Transverse colon (tissue), 4 donors: ENCODE data around the gene ADAMTS3. TPM values are rescaled to one million over a fixed set of nuclear protein-coding genes. Genes with fewer than 3 reads are reported as not detected.

Source experiments
- DNase-seq: peaks from one replicate; pipeline ENCODE4 v3.0.0-alpha.2; 2019
- H3K27ac ChIP-seq, 4 donors: fragments of 200-600 bp; sonication (generic); 2 replicates each; pipeline ENCODE4 v1.5.1; 2016 to 2018; ENCODE audit warnings: inconsistent platforms in 4 of 4
- H3K27me3 ChIP-seq: fragments of 200-600 bp; sonication (generic); 2 replicates; pipeline ENCODE4 v1.5.1; 2017; ENCODE audit warnings: inconsistent platforms
- H3K36me3 ChIP-seq, 4 donors: fragments of 200-600 bp; sonication (generic); 2 replicates each; pipeline ENCODE4 v1.5.1; 2017 to 2019; ENCODE audit warnings: inconsistent platforms in 4 of 4
- H3K4me1 ChIP-seq, 4 donors: fragments of 200-600 bp; sonication (generic); 2 replicates each; pipeline ENCODE4 v1.5.1; 2017 to 2020; ENCODE audit warnings: inconsistent platforms in 4 of 4
- H3K4me3 ChIP-seq, 4 donors: fragments of 200-600 bp; sonication (generic); 1 replicate in 1 of 4; 2 replicates in 3 of 4; pipeline versions ENCODE4 v1.5.1 to v1.6.1; 2017 to 2019; ENCODE audit warnings: inconsistent platforms in 4 of 4
- H3K9me3 ChIP-seq, 2 donors: fragments of 200-600 bp; sonication (generic); 2 replicates each; pipeline ENCODE4 v1.5.1; 2017 to 2019; ENCODE audit warnings: inconsistent platforms in 2 of 2
- CTCF ChIP-seq, 5 experiments: fragments of 200-600 bp in 3 of 5; fragments of 450-650 bp in 2 of 5; sonication (generic) in 3 of 5; IDR thresholded peaks; 1 replicate in 2 of 5; 2 replicates in 3 of 5; pipeline ENCODE4 v1.5.1; 2016 to 2017; ENCODE audit warnings: antibody characterized with exemption in 5 of 5, inconsistent platforms in 3 of 5, mild to moderate bottlenecking in 2 of 5, moderate library complexity in 1 of 5
- EP300 ChIP-seq: sonication (generic); formaldehyde crosslinking; IDR thresholded peaks from one replicate; pipeline ENCODE4 v1.6.1; 2017; ENCODE audit warnings: antibody characterized with exemption, low read depth
- POLR2A ChIP-seq: fragments of 450-650 bp; IDR thresholded peaks from one replicate; pipeline ENCODE4 v1.6.1; 2016; ENCODE audit warnings: antibody characterized with exemption, mild to moderate bottlenecking, moderate library complexity
- POLR2AphosphoS5 ChIP-seq, 3 donors: sonication (generic); formaldehyde crosslinking; IDR thresholded peaks; one replicate each; pipeline ENCODE4 v1.6.1; 2016; ENCODE audit warnings: antibody characterized with exemption in 3 of 3
- WGBS, 2 donors: methylation state at CpG; one replicate each; pipeline ENCODE4 v1.1.5; 2018; ENCODE audit warnings: low coverage in 1 of 2; 5-methylcytosine and 5-hydroxymethylcytosine counted together
- in situ Hi-C, 4 donors: fragments of 200-750 bp; cut with MboI; loops; one replicate each; pipeline versions ENCODE4 v1.15.0 to v1.15.1; 2017; ENCODE audit warnings: low sequenced_read_pairs in 3 of 4, low pct_ligation_motif_present in 1 of 4, low pct_unique_long_range_greater_than_20kb in 1 of 4
- intact Hi-C: fragments of 100-400 bp; cut with DNase I; formaldehyde crosslinking; loops from one replicate; pipeline ENCODE4 v1.15.1; 2023; ENCODE audit warnings: low total_unique reads
- total RNA-seq, 4 donors: library from RNA; depleted of rRNA; stranded (reverse); fragments of >200 nt; gene quantifications; one replicate each; pipeline ENCODE4 v1.1.0, GENCODE V29; 2016

Gene ADAMTS3
- total RNA-seq, 4 donors from 2014 or later: 0.14 to 0.64 TPM; not detected in 2

- 66 to 68% methylated on average over 3 of the region's 3 CpGs for WGBS, 2 donors
Measured at GRCh38 chr4:72602396-72603376, 33.7 kb upstream of the ADAMTS3 start.

GRCh38 chr4:72591547-72592454 lies 22.8 kb upstream of the ADAMTS3 start:
- Histone ChIP-seq H3K4me1 (no peaks in the 10 kb centered on the region), H3K9me3 (no peaks in the 10 kb centered on the region), H3K36me3 (no peaks in the 10 kb centered on the region), H3K27ac (no peak overlapping the region), H3K4me3 (no peak overlapping the region), H3K27me3 (no peaks in the 10 kb centered on the region)
- intact Hi-C loops: no loop called here
- in situ Hi-C loops: no loop called here
- no peak for DNase-seq
- WGBS, 2 donors: 72 to 77% methylated on average over 6 to 11 of the region's 11 CpGs
- TF ChIP-seq CTCF (IDR thresholded peaks at IDR 0.05) (no peak), POLR2A (no peak), EP300 (no peak), POLR2AphosphoS5 (IDR thresholded peaks at IDR 0.05) (no peak)

More at GRCh38 chr4:72602396-72603376, 33.7 kb upstream of the ADAMTS3 start:
- Histone ChIP-seq H3K36me3 (no peaks in the 10 kb centered on the region), H3K4me1 (no peaks in the 10 kb centered on the region), H3K27me3 (no peaks in the 10 kb centered on the region), H3K27ac (no peak overlapping the region), H3K9me3 (no peaks in the 10 kb centered on the region), H3K4me3 (no peak overlapping the region)
- intact Hi-C loops (no loop called here), in situ Hi-C loops (no loop called here)
- TF ChIP-seq CTCF (IDR thresholded peaks at IDR 0.05): no peak
- no peak for TF ChIP-seq POLR2AphosphoS5 (IDR thresholded peaks at IDR 0.05)
- no peak for TF ChIP-seq POLR2A
- no peak for TF ChIP-seq EP300
- DNase-seq: no peak

GRCh38 chr4:72587334-72587733 lies 18.3 kb upstream of the ADAMTS3 start:
- TF ChIP-seq POLR2A (no peak), POLR2AphosphoS5 (IDR thresholded peaks at IDR 0.05) (no peak), CTCF (IDR thresholded peaks at IDR 0.05) (no peak), EP300 (no peak)
- intact Hi-C loops: no loop called here
- in situ Hi-C loops: no loop called here

GRCh38 chr4:72582853-72583252 lies 13.8 kb upstream of the ADAMTS3 start:
- TF ChIP-seq CTCF (IDR thresholded peaks at IDR 0.05) (no peak), EP300 (no peak), POLR2AphosphoS5 (IDR thresholded peaks at IDR 0.05) (no peak), POLR2A (no peak)
- no peaks in the 10 kb centered on the region for H3K9me3 ChIP-seq
- in situ Hi-C loops: no loop called here
- no peak for DNase-seq
- no peak overlapping the region for H3K4me3 ChIP-seq
- 0% methylated on average over 1 to 2 of the region's 2 CpGs for WGBS, 2 donors
- intact Hi-C loops: no loop called here
- no peaks in the 10 kb centered on the region for H3K36me3 ChIP-seq
- no peaks in the 10 kb centered on the region for H3K27me3 ChIP-seq
- H3K4me1 ChIP-seq: no peaks in the 10 kb centered on the region
- H3K27ac ChIP-seq: no peak overlapping the region

More at GRCh38 chr4:72587334-72587733, 18.3 kb upstream of the ADAMTS3 start:
- DNase-seq: no peak
- no peak overlapping the region for H3K27ac ChIP-seq
- no peaks in the 10 kb centered on the region for H3K4me1 ChIP-seq
- H3K27me3 ChIP-seq: no peaks in the 10 kb centered on the region
- no peaks in the 10 kb centered on the region for H3K9me3 ChIP-seq
- WGBS, 2 donors: 87 to 91% methylated on average over 2 of the region's 2 CpGs
- H3K4me3 ChIP-seq: no peak overlapping the region
- H3K36me3 ChIP-seq: no peaks in the 10 kb centered on the region
